Measurements from ENCODE around the gene PAGE2B.

PAGE2B gene

DNA sequence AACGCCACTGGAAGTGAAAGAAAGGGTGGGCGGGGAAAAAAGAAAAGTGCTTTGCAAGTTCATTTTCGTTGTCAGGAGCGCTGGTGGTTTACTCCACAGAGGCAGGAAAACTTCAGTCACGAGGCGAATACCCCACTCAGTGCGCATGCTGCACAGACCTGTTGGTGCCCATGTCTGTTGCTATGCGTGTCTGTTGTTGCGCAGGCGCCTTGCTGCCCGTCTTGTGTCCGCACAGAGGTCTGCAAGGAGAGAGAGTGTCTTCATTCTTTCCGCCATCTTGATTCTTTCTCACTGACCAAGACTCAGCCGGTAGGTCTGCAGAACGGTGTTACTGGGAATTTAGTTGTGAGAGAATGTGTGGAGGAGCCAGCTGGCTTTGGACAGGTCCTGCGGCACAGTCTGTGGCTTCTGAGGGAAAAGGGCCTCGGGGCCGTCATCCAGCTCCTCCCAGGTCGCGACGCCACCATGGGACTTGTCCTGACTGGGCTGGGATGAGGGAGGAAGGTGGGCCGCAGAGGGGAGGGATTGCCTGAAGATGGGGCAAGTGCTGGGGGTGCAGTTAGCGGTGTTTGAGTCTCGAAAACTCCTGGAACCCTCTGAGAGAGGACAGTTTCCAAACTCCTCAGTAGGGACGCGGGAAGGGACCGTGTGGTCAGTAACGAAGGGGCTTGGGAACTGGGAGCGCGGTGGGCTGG is 14.1 kb downstream of the PAGE2B start, which contains the start of gene PAGE2:
TSS of gene PAGE2 (plus strand) at position 224 of the 695 bp plus-strand sequence. CDS start 1,003 bp downstream, outside the sequence.
- H3K27ac ChIP-seq: no peak within 1 kb of the TSS
- no peak for TF ChIP-seq ZFX (IDR thresholded peaks at IDR 0.05)
- TF ChIP-seq CTCF (conservative IDR thresholded peaks at IDR 0.05): no peak

GRCh38 chrX:55098691-55099090 is 23.9 kb downstream of the PAGE2B start:
- H3K27ac ChIP-seq: no peak overlapping the region
- TF ChIP-seq ZFX (IDR thresholded peaks at IDR 0.05): no peak
- TF ChIP-seq CTCF (conservative IDR thresholded peaks at IDR 0.05): no peak

GRCh38 chrX:55099162-55099561 is 24.3 kb downstream of the PAGE2B start:
- TF ChIP-seq ZFX (IDR thresholded peaks at IDR 0.05): no peak
- TF ChIP-seq CTCF (conservative IDR thresholded peaks at IDR 0.05): no peak

GRCh38 chrX:55102754-55103153 is 27.9 kb downstream of the PAGE2B start:
- TF ChIP-seq CTCF (conservative IDR thresholded peaks at IDR 0.05): no peak
- no peak for TF ChIP-seq ZFX (IDR thresholded peaks at IDR 0.05)
- H3K27ac ChIP-seq: no peak overlapping the region

More at GRCh38 chrX:55099162-55099561, 24.3 kb downstream of the PAGE2B start:
- no peak overlapping the region for H3K27ac ChIP-seq

GRCh38 chrX:55107262-55107661 is 32.4 kb downstream of the PAGE2B start:
- no peak for TF ChIP-seq ZFX (IDR thresholded peaks at IDR 0.05)
- H3K27ac ChIP-seq: no peak overlapping the region

GRCh38 chrX:55107911-55108310 is 33.1 kb downstream of the PAGE2B start:
- TF ChIP-seq CTCF (conservative IDR thresholded peaks at IDR 0.05): no peak
- H3K27ac ChIP-seq: no peak overlapping the region

GRCh38 chrX:55109306-55109705 is 34.5 kb downstream of the PAGE2B start:
- TF ChIP-seq ZFX (IDR thresholded peaks at IDR 0.05) (no peak), CTCF (conservative IDR thresholded peaks at IDR 0.05) (no peak)
- H3K27ac ChIP-seq: no peak overlapping the region

Measured in C4-2B (cell line).